Breast epithelium (tissue), 3 donors: ENCODE measurements around the gene RPS8.

Experiments used
- CTCF ChIP-seq, 3 donors: fragments of 450-650 bp; IDR thresholded peaks; one replicate each; pipeline ENCODE4 v1.5.1; 2016 to 2017; ENCODE audit warnings: antibody characterized with exemption in 3 of 3, mild to moderate bottlenecking in 3 of 3, moderate library complexity in 3 of 3
- POLR2AphosphoS5 ChIP-seq, 3 donors: sonication (generic); formaldehyde crosslinking; IDR thresholded peaks; one replicate each; pipeline ENCODE4 v1.6.1; 2017; ENCODE audit warnings: antibody characterized with exemption in 3 of 3

- TF ChIP-seq POLR2AphosphoS5 (IDR thresholded peaks at IDR 0.05) (no peak), CTCF (IDR thresholded peaks at IDR 0.05) (no peak)
Measured at GRCh38 chr1:44803312-44804095, 28.2 kb downstream of the RPS8 start.
